ENCODE results near the gene TPO.

DNA sequence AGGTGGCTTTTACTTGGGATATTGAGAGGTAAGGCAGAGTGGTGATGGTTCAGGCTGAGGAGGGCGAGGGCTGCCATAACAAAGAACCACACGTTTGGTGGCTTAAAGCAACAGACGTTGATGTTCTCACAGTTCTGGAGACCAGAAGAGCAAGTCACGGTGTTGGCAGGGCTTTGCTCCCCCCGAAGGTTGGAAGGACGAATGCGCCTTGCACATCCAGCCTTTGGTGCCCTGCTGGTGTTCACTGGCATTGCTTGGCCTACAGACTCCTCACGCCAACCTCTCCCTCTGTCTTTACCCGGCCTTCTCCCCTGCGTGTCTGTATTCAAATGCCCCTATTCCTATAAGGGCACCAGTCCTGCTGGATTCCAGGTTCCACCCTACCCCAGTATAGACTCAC, 125.4 kb downstream of the TPO start:
- TF ChIP-seq, protein P1, sequence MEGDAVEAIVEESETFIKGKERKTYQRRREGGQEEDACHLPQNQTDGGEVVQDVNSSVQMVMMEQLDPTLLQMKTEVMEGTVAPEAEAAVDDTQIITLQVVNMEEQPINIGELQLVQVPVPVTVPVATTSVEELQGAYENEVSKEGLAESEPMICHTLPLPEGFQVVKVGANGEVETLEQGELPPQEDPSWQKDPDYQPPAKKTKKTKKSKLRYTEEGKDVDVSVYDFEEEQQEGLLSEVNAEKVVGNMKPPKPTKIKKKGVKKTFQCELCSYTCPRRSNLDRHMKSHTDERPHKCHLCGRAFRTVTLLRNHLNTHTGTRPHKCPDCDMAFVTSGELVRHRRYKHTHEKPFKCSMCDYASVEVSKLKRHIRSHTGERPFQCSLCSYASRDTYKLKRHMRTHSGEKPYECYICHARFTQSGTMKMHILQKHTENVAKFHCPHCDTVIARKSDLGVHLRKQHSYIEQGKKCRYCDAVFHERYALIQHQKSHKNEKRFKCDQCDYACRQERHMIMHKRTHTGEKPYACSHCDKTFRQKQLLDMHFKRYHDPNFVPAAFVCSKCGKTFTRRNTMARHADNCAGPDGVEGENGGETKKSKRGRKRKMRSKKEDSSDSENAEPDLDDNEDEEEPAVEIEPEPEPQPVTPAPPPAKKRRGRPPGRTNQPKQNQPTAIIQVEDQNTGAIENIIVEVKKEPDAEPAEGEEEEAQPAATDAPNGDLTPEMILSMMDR (IDR thresholded peaks at IDR 0.05): peak in 1 of 2 donors; percentile 24
- TF ChIP-seq POLR2AphosphoS5 (IDR thresholded peaks at IDR 0.05) (no peak), POLR2A (IDR thresholded peaks at IDR 0.05) (no peak)

Data from suprapubic skin (tissue), 4 donors.